H1 (cell line): ENCODE results near the gene INSYN2A. TPM values are rescaled to one million over a fixed set of nuclear protein-coding genes. Genes with fewer than 3 reads are reported as not detected.

ENCODE experiments used
- CTCF ChIA-PET: fragments of 300-600 bp; sonication (Branson Sonifier 250); formaldehyde crosslinking; loops from one replicate; lab custom pipeline; 2021; ENCODE audit not compliant: partially characterized antibody; lab: Charles Lee
- POLR2A ChIA-PET: fragments of 300-600 bp; sonication (Branson Sonifier 250); formaldehyde crosslinking; loops from one replicate; lab custom pipeline; 2021; ENCODE audit warnings: inconsistent platforms; ENCODE audit not compliant: partially characterized antibody; lab: Charles Lee
- DNase-seq, 2 experiments: peaks; one replicate each; pipeline versions ENCODE4 v3.0.0 to v3.0.0-alpha.2; 2010 to 2022; ENCODE audit warnings: low spot score in 2 of 2, low read depth in 1 of 2, mixed read lengths in 1 of 2
- FAIRE-seq: peaks from 2 replicates; lab custom pipeline; 2011; peaks lifted over from hg19 to GRCh38; lab: Jason Lieb, UNC
- H2AFZ ChIP-seq: 2 replicates; pipeline ENCODE4 v1.8.1; 2012; ENCODE audit warnings: low read length, inconsistent platforms
- H2AK5ac ChIP-seq: 2 replicates; pipeline ENCODE4 v1.6.1; 2013; ENCODE audit warnings: low read depth, low read length
- H2BK120ac ChIP-seq: replicated peaks from 2 replicates; pipeline ENCODE3; 2013; ENCODE audit warnings: low read depth, low read length, inconsistent platforms
- H2BK12ac ChIP-seq: 2 replicates; pipeline ENCODE4 v1.6.1; 2013; ENCODE audit warnings: low read depth, low read length
- H2BK15ac ChIP-seq: 2 replicates; pipeline ENCODE4 v1.6.1; 2013; ENCODE audit warnings: low read length
- H2BK20ac ChIP-seq: 2 replicates; pipeline ENCODE4 v1.6.1; 2013; ENCODE audit warnings: low read length
- H2BK5ac ChIP-seq: 2 replicates; pipeline ENCODE4 v1.6.1; 2013; ENCODE audit warnings: low read depth, low read length
- H3K14ac ChIP-seq: 2 replicates; pipeline ENCODE4 v1.6.1; 2013; ENCODE audit warnings: inconsistent platforms; ENCODE audit not compliant: insufficient read length
- H3K18ac ChIP-seq: 2 replicates; pipeline ENCODE4 v1.6.1; 2013; ENCODE audit warnings: low read length; ENCODE audit errors: extremely low read depth
- H3K23ac ChIP-seq: 2 replicates; pipeline ENCODE4 v1.6.1; 2013; ENCODE audit warnings: inconsistent platforms; ENCODE audit not compliant: insufficient read length
- H3K23me2 ChIP-seq: 2 replicates; pipeline ENCODE4 v1.6.1; 2013; ENCODE audit warnings: low read depth, low read length
- H3K27ac ChIP-seq: 2 replicates; pipeline ENCODE4 v1.6.1; 2011; ENCODE audit warnings: low read depth, low read length, inconsistent platforms
- H3K27me3 ChIP-seq, 4 experiments: replicated peaks in 1 of 4; 1 replicate in 1 of 4; 2 replicates in 3 of 4; pipeline versions ENCODE4 v1.6.1 to v1.8.1; 2011 to 2013; ENCODE audit warnings: low read length in 3 of 4, mild to moderate bottlenecking in 3 of 4, inconsistent platforms in 2 of 4, mixed read lengths in 2 of 4, moderate library complexity in 1 of 4; ENCODE audit not compliant: control insufficient read depth in 3 of 4, insufficient read depth in 3 of 4; ENCODE audit errors: extremely low read depth in 1 of 4
- H3K36me3 ChIP-seq, 4 experiments: 2 replicates each; pipeline versions ENCODE4 v1.6.1 to v1.8.1; 2011 to 2013; ENCODE audit warnings: mild to moderate bottlenecking in 4 of 4, low read length in 3 of 4, moderate library complexity in 2 of 4, control low read depth in 1 of 4, inconsistent platforms in 1 of 4; ENCODE audit not compliant: insufficient read depth in 4 of 4, control insufficient read depth in 2 of 4
- H3K4ac ChIP-seq: replicated peaks from 2 replicates; pipeline ENCODE3; 2013; ENCODE audit warnings: low read length, low read depth, mixed read lengths, inconsistent platforms; ENCODE audit not compliant: insufficient read length
- H3K4me1 ChIP-seq, 4 experiments: replicated peaks in 1 of 4; 1 replicate in 1 of 4; 2 replicates in 3 of 4; pipeline versions ENCODE4 v1.6.1 to v1.8.1; 2011 to 2013; ENCODE audit warnings: low read length in 3 of 4, inconsistent platforms in 2 of 4, mixed read lengths in 1 of 4; ENCODE audit not compliant: insufficient read depth in 4 of 4, control insufficient read depth in 3 of 4
- H3K4me2 ChIP-seq, 2 experiments: 2 replicates each; pipeline versions ENCODE4 v1.6.1 to v1.8.1; 2011 to 2013; ENCODE audit warnings: low read depth in 2 of 2, low read length in 2 of 2, control low read depth in 1 of 2, inconsistent platforms in 1 of 2, mild to moderate bottlenecking in 1 of 2; ENCODE audit not compliant: insufficient read depth in 1 of 2
- H3K4me3 ChIP-seq, 4 experiments: fragments of 200-600, 300-600 bp in 1 of 4; sonication (generic), shearing (Covaris generic), sonication (Bioruptor Twin) in 1 of 4; 2 replicates each; pipeline versions ENCODE4 v1.5.1 to v1.8.1; 2011 to 2016; ENCODE audit warnings: low read length in 4 of 4, low read depth in 3 of 4, control low read depth in 2 of 4, inconsistent platforms in 2 of 4, mild to moderate bottlenecking in 2 of 4, mixed read lengths in 1 of 4, moderate library complexity in 1 of 4; ENCODE audit not compliant: insufficient read depth in 2 of 4; ENCODE audit errors: extremely low read depth in 1 of 4
- H3K56ac ChIP-seq: replicated peaks from 2 replicates; pipeline ENCODE3; 2013; ENCODE audit warnings: low read depth, mild to moderate bottlenecking, mixed read lengths, low read length, inconsistent platforms; ENCODE audit not compliant: insufficient read length
- H3K79me1 ChIP-seq: 2 replicates; pipeline ENCODE4 v1.6.1; 2013; ENCODE audit warnings: low read depth, low read length, control low read depth
- H3K79me2 ChIP-seq, 2 experiments: 2 replicates each; pipeline versions ENCODE4 v1.6.1 to v1.8.1; 2012 to 2013; ENCODE audit warnings: low read length in 2 of 2, mild to moderate bottlenecking in 2 of 2, inconsistent platforms in 1 of 2; ENCODE audit not compliant: insufficient read depth in 2 of 2, control insufficient read depth in 1 of 2
- H3K9ac ChIP-seq, 4 experiments: replicated peaks in 1 of 4; 1 replicate in 1 of 4; 2 replicates in 3 of 4; pipeline versions ENCODE4 v1.6.1 to v1.8.1; 2011 to 2013; ENCODE audit warnings: low read depth in 3 of 4, low read length in 3 of 4, control low read depth in 2 of 4, mild to moderate bottlenecking in 2 of 4, moderate library complexity in 2 of 4, inconsistent platforms in 1 of 4; ENCODE audit errors: extremely low read depth in 1 of 4
- H3K9me3 ChIP-seq, 2 experiments: 2 replicates each; pipeline versions ENCODE4 v1.6.1 to v1.8.1; 2012 to 2013; ENCODE audit warnings: mild to moderate bottlenecking in 2 of 2, moderate library complexity in 2 of 2, control low read depth in 1 of 2, inconsistent platforms in 1 of 2, low read depth in 1 of 2, low read length in 1 of 2, mixed read lengths in 1 of 2; ENCODE audit not compliant: insufficient read depth in 2 of 2
- H4K20me1 ChIP-seq, 2 experiments: replicated peaks in 1 of 2; 2 replicates each; pipeline versions ENCODE3 to v1.8.1; 2011 to 2013; ENCODE audit warnings: inconsistent platforms in 2 of 2, low read length in 2 of 2, mild to moderate bottlenecking in 1 of 2; ENCODE audit not compliant: insufficient read depth in 2 of 2, control insufficient read depth in 1 of 2
- H4K5ac ChIP-seq: 2 replicates; pipeline ENCODE4 v1.6.1; 2013; ENCODE audit warnings: low read length, low read depth, mixed read lengths, inconsistent platforms; ENCODE audit not compliant: insufficient read length
- H4K8ac ChIP-seq: 2 replicates; pipeline ENCODE4 v1.8.0; 2013; ENCODE audit warnings: mild to moderate bottlenecking, moderate library complexity, low read length, inconsistent platforms; ENCODE audit not compliant: insufficient read depth; ENCODE audit errors: extremely low read depth
- H4K91ac ChIP-seq: replicated peaks from 2 replicates; pipeline ENCODE3; 2013; ENCODE audit warnings: low read length, mixed read lengths, inconsistent platforms; ENCODE audit not compliant: insufficient read length
- CTBP2 ChIP-seq: IDR thresholded peaks from 2 replicates; pipeline ENCODE4 v1.7.0; 2011; ENCODE audit warnings: borderline replicate concordance, mild to moderate bottlenecking, moderate library complexity, mixed read lengths, low read length; ENCODE audit not compliant: insufficient read depth, insufficient read length
- WGBS, 2 experiments: shearing (Covaris generic) in 1 of 2; methylation state at CpG; one replicate each; pipeline versions ENCODE4 v1.1.6 to v1.1.7; 2013 to 2015; ENCODE audit warnings: low lambda C conversion rate in 2 of 2, mixed read lengths in 2 of 2, inconsistent platforms in 1 of 2, low coverage in 1 of 2, missing lambda C conversion rate in 1 of 2; ENCODE audit not compliant: insufficient replicate concordance in 2 of 2, insufficient coverage in 1 of 2, insufficient read length in 1 of 2; ENCODE audit errors: extremely low coverage in 1 of 2, missing lambda C conversion rate in 1 of 2; 5-methylcytosine and 5-hydroxymethylcytosine counted together
- polyA plus RNA-seq, 7 experiments: library from polyadenylated mRNA; depleted of rRNA in 3 of 7; stranded (reverse) in 5 of 7; unstranded in 2 of 7; fragments of >200 nt in 5 of 7; fragments of 200-250 nt in 2 of 7; gene quantifications; 1 replicate in 5 of 7; 2 replicates in 1 of 7; 4 replicates in 1 of 7; pipeline versions ENCODE4 v1.2.1 to v1.2.3, GENCODE V29; 2011 to 2013; ENCODE audit warnings: missing spikeins in 2 of 7, mixed read lengths in 2 of 7
- total RNA-seq: library from RNA; stranded (reverse); fragmentation: NEBNext Ultra II Directional; extraction: Animal tissue kit (Norgen Biotek cat#: 25700); gene quantifications from 2 replicates; pipeline ENCODE4 v1.2.1, GENCODE V29; 2021

The INSYN2A gene
- total and polyA plus RNA-seq, 2 of the 8 experiments (the other 6 are each of a cell fraction or from before 2014, with no cell fraction given) = 0.11 to 0.19 TPM

DNA sequence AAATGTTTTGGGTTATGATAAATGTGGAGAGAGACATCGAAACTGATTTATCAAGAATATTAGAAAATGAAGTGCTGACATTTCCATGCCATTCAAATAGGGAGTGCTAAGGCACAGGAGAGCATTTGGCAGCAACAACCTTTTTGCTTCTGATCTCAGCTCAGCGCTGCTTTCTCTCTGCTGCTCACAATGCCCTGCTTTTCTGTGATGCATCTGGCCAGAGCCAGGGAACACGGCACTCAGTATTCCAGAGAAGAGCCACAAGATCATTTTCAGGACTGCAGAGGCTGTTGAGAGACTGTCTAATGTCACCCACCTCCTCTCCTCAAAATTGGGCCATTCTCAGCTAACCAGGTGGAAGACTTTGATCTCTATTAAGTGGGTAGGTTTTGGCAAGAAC lies 28.1 kb downstream of the INSYN2A start:
- POLR2A ChIA-PET = no interaction called here
- H2AFZ ChIP-seq = no peak overlapping the region
- H2BK12ac ChIP-seq = no peak overlapping the region
- TF ChIP-seq CTBP2 = no peak
- TF ChIP-seq, all 59 proteins: peak for 0
- Histone ChIP-seq H2BK120ac (no peak overlapping the region), H3K27me3 (no peaks in the 10 kb centered on the region), H2AK5ac (no peak overlapping the region), H3K23me2 (no peaks in the 10 kb centered on the region), H4K20me1 (no peaks in the 10 kb centered on the region), H3K18ac (no peak overlapping the region), H2BK20ac (no peak overlapping the region), H3K4me3 (no peak overlapping the region), H3K9ac (no peak overlapping the region), H3K27ac (no peak overlapping the region), H4K5ac (no peak overlapping the region), H3K9me3 (no peaks in the 10 kb centered on the region), H3K14ac (no peak overlapping the region), H3K56ac (no peak overlapping the region), H3K79me2 (no peaks in the 10 kb centered on the region), H2BK15ac (no peak overlapping the region), H3K4me1 (no peaks in the 10 kb centered on the region), H2BK5ac (no peak overlapping the region), H3K23ac (no peak overlapping the region), H4K8ac (no peak overlapping the region), H3K4me2 (no peak overlapping the region), H4K91ac (no peak overlapping the region), H3K79me1 (no peaks in the 10 kb centered on the region), H3K4ac (no peak overlapping the region), H3K36me3 (no peaks in the 10 kb centered on the region)
- CTCF ChIA-PET = interaction anchor here (0.7 kb wide), 1 partner anchor 105 kb away, joined by 3 read pairs; no protein-coding TSS in a partner anchor
- no peak for FAIRE-seq
- 90 to 100% methylated on average over 1 to 3 of the region's 3 CpGs for WGBS, 2 experiments
- DNase-seq = no peak
